AG04450 (cell line): ENCODE data around the gene TSPEAR. TPM values are rescaled to one million over a fixed set of nuclear protein-coding genes. Genes with fewer than 3 reads are reported as not detected.

Experiments
- CTCF ChIA-PET: fragments of 300-600, 350-600 bp; formaldehyde crosslinking; extraction: SDS; loops from one replicate; lab custom pipeline; 2022; ENCODE audit warnings: antibody characterized with exemption, inconsistent platforms; lab: Charles Lee
- POLR2A ChIA-PET: fragments of 350-600 bp; formaldehyde crosslinking; extraction: SDS; loops from one replicate; lab custom pipeline; 2021; ENCODE audit warnings: antibody characterized with exemption, inconsistent platforms; lab: Yijun Ruan, JAX
- DNase-seq: peaks from one replicate; pipeline ENCODE4 v3.0.0-alpha.2; 2011; ENCODE audit warnings: low read depth, low spot score
- H3K27ac ChIP-seq: one replicate; pipeline ENCODE4 v1.5.1; 2012; ENCODE audit warnings: low read depth, low read length, control low read depth
- H3K27me3 ChIP-seq: one replicate; pipeline ENCODE4 v1.6.0; 2012; ENCODE audit warnings: low read length; ENCODE audit not compliant: control insufficient read depth, insufficient read depth
- H3K4me3 ChIP-seq: 2 replicates; pipeline ENCODE4 v1.5.1; 2011; ENCODE audit warnings: mild to moderate bottlenecking, low read depth, low read length, control low read depth
- H3K9me3 ChIP-seq: 2 replicates; pipeline ENCODE4 v1.5.1; 2012; ENCODE audit warnings: low read length; ENCODE audit not compliant: control insufficient read depth, insufficient read depth
- CTCF ChIP-seq: IDR thresholded peaks from 2 replicates; pipeline ENCODE4 v1.5.1; 2011; ENCODE audit warnings: low read depth, low read length, control low read depth, inconsistent platforms
- polyA plus RNA-seq: library from polyadenylated mRNA; depleted of rRNA; stranded (reverse); fragments of >200 nt; gene quantifications from 2 replicates; pipeline ENCODE4 v1.2.3, GENCODE V29; 2011

The TSPEAR gene
- polyA plus RNA-seq, 1 experiment: not detected

DNA sequence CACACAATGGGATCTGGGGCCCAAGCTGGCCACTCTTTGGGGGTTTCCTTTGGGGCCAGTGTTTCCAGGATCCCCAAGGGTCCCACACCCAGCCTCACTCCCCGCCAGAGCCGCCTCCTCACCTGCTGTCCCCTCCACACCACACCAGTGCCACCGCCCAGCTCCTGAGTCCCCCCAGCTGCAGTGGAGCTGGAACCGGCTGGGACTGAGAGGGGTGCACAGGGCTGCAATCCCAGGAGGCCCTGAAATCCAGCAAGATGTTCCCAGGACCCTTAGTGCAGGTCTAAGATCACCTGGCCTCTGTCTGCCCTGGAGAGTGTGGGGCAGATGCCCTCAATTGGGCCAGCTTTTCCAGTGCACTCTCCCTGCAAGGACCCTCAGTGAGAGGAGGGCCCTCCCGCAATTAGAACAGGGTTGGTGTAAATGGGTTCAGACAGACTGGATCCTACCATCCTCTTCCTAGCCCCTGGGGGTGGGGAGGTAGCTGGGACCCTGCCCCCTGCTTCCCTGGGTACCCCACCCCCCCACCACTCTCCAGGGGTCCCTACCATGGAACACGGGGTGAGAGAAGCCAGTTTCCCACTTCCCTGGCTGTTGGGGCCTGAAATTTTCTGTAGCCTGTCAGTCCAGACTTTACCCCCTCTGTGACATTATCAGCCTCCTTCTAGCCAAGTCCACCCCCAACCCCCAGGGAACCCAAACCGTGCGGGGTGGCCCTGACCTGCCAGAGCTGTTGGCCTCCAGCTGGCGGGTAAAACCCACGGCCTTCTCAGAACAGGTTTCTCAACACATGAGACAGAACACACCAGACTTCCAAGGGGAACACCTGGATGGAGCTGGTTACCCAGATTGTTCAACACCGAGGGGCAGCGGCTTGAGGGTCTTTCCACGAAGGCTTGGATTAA, 7.4 kb downstream of the TSPEAR start:
- Histone ChIP-seq H3K27ac (no peak overlapping the region), H3K27me3 (peaks cover 59% of the 10 kb centered on the region), H3K9me3 (no peaks in the 10 kb centered on the region; the same call in 1 of the 2 replicates), H3K4me3 (no peak overlapping the region)
- TF ChIP-seq CTCF: no peak
- ChIA-PET POLR2A (no interaction called here), CTCF (no interaction called here)
- DNase-seq: no peak

- Histone ChIP-seq H3K27ac (no peak overlapping the region), H3K4me3 (no peak overlapping the region), H3K27me3 (peaks cover 58% of the 10 kb centered on the region), H3K9me3 (no peaks in the 10 kb centered on the region; the same call in 1 of the 2 replicates)
- POLR2A ChIA-PET: no interaction called here
- no peak for DNase-seq
- CTCF ChIA-PET: no interaction called here
- TF ChIP-seq CTCF: no peak
Observed at GRCh38 chr21:44702973-44703730, 8.2 kb downstream of the TSPEAR start.

- TF ChIP-seq CTCF: no peak
- Histone ChIP-seq H3K27ac (no peak overlapping the region), H3K27me3 (peaks cover 52% of the 10 kb centered on the region), H3K4me3 (no peak overlapping the region), H3K9me3 (no peaks in the 10 kb centered on the region; the same call in 1 of the 2 replicates)
- CTCF ChIA-PET: no interaction called here
- POLR2A ChIA-PET: no interaction called here
- no peak for DNase-seq
Observed at GRCh38 chr21:44702111-44702972, 9.0 kb downstream of the TSPEAR start.

GRCh38 chr21:44701541-44701940, 9.8 kb downstream of the TSPEAR start:
- Histone ChIP-seq H3K27me3 (peaks cover 51% of the 10 kb centered on the region), H3K9me3 (no peaks in the 10 kb centered on the region; the same call in 1 of the 2 replicates), H3K4me3 (no peak overlapping the region), H3K27ac (no peak overlapping the region)
- POLR2A ChIA-PET: no interaction called here
- DNase-seq: no peak
- CTCF ChIA-PET: no interaction called here
- TF ChIP-seq CTCF: no peak
